ACC112 (cell line): Measurements from ENCODE around the gene MBD1.
"Not testable (repeated sequence)": the region's sequence is repeated elsewhere in the genome, so short reads cannot be mapped to it uniquely, and the experiment has no call there.

Source experiments
- H2AFZ ChIP-seq: fragments of 200-600 bp; sonication (generic); one replicate; pipeline ENCODE4 v1.6.0; 2017; ENCODE audit warnings: antibody characterized with exemption, low read length; ENCODE audit not compliant: unreplicated experiment
- H3K27ac ChIP-seq: fragments of 200-600 bp; sonication (generic); 2 replicates; pipeline ENCODE4 v1.5.1; 2014; ENCODE audit warnings: low read depth, mild to moderate bottlenecking, antibody characterized with exemption, low read length, moderate library complexity
- H3K27me3 ChIP-seq: fragments of 200-600 bp; sonication (generic); 2 replicates; pipeline ENCODE4 v1.6.1; 2014; ENCODE audit warnings: mild to moderate bottlenecking, antibody characterized with exemption, low read length, moderate library complexity, mixed read lengths; ENCODE audit not compliant: insufficient read depth
- H3K36me3 ChIP-seq: fragments of 200-600 bp; sonication (generic); 2 replicates; pipeline ENCODE4 v1.6.1; 2016; ENCODE audit warnings: mild to moderate bottlenecking, antibody characterized with exemption, low read length, moderate library complexity, mixed read lengths; ENCODE audit not compliant: insufficient read depth
- H3K4me1 ChIP-seq: fragments of 200-600 bp; sonication (generic); one replicate; pipeline ENCODE4 v1.6.1; 2016; ENCODE audit warnings: low read length, mixed read lengths; ENCODE audit not compliant: insufficient read depth, unreplicated experiment, control insufficient read depth
- H3K4me3 ChIP-seq: fragments of 200-600 bp; sonication (generic); 2 replicates; pipeline ENCODE4 v1.5.1; 2014; ENCODE audit warnings: mild to moderate bottlenecking, low read depth, low read length
- H3K79me2 ChIP-seq: fragments of 200-600 bp; sonication (generic); one replicate; pipeline ENCODE4 v1.6.0; 2016; ENCODE audit warnings: low read length; ENCODE audit not compliant: control insufficient read depth, unreplicated experiment, insufficient read depth

Gene MBD1

GRCh38 chr18:50272568-50272967, 8.8 kb downstream of the MBD1 start:
- Histone ChIP-seq H3K4me1 (no peaks in the 10 kb centered on the region), H3K27ac (no peak overlapping the region), H3K27me3 (no peaks in the 10 kb centered on the region), H3K4me3 (no peak overlapping the region), H3K79me2 (no peaks in the 10 kb centered on the region), H3K36me3 (peaks cover 14% of the 10 kb centered on the region; the same call in 1 of the 2 replicates), H2AFZ (no peak overlapping the region)

- Histone ChIP-seq H3K27ac (peak overlapping the region; percentile 61), H3K79me2 (no peaks in the 10 kb centered on the region), H3K4me1 (peaks cover 4% of the 10 kb centered on the region), H3K36me3 (no peaks in the 10 kb centered on the region), H3K27me3 (no peaks in the 10 kb centered on the region), H3K4me3 (peak overlapping the region; percentile 74), H2AFZ (peak overlapping the region; percentile 54)
Observed at GRCh38 chr18:50268022-50268747, 13.1 kb downstream of the MBD1 start.

- H3K4me3 ChIP-seq = peak within 1 kb of the TSS; percentile 89
- peak within 1 kb of the TSS; percentile 76 for H2AFZ ChIP-seq
- no peaks in the 10 kb centered on the region for H3K79me2 ChIP-seq
- peaks cover 7% of the 10 kb centered on the region for H3K27me3 ChIP-seq
- peaks cover 4% of the 10 kb centered on the region for H3K4me1 ChIP-seq
- H3K36me3 ChIP-seq = no peaks in the 10 kb centered on the region
- no peak within 1 kb of the TSS for H3K27ac ChIP-seq
Observed at GRCh38 chr18:50266248-50266704, 15.0 kb downstream of the MBD1 start, which contains the start of gene CFAP53. TSS of gene CFAP53 (minus strand) at chr18:50266495. CDS start at chr18:50266404, 91 bp downstream.

GRCh38 chr18:50262977-50263376, 18.3 kb downstream of the MBD1 start:
- Histone ChIP-seq H3K4me3 (no peak overlapping the region), H2AFZ (no peak overlapping the region), H3K4me1 (peaks cover 4% of the 10 kb centered on the region), H3K27me3 (peaks cover 7% of the 10 kb centered on the region), H3K79me2 (no peaks in the 10 kb centered on the region), H3K27ac (no peak overlapping the region), H3K36me3 (no peaks in the 10 kb centered on the region)

GRCh38 chr18:50250935-50251334, 30.4 kb downstream of the MBD1 start:
- Histone ChIP-seq H2AFZ (no peak overlapping the region), H3K27ac (no peak overlapping the region)

GRCh38 chr18:50249576-50249975, 31.7 kb downstream of the MBD1 start:
- Histone ChIP-seq H2AFZ (no peak overlapping the region), H3K4me3 (no peak overlapping the region), H3K27me3 (no peaks in the 10 kb centered on the region; the same call in 1 of the 2 replicates), H3K27ac (no peak overlapping the region), H3K4me1 (no peaks in the 10 kb centered on the region), H3K36me3 (no peaks in the 10 kb centered on the region), H3K79me2 (no peaks in the 10 kb centered on the region)

More at GRCh38 chr18:50250935-50251334, 30.4 kb downstream of the MBD1 start:
- Histone ChIP-seq H3K4me3 (no peak overlapping the region), H3K27me3 (no peaks in the 10 kb centered on the region; the same call in 1 of the 2 replicates), H3K79me2 (no peaks in the 10 kb centered on the region), H3K36me3 (no peaks in the 10 kb centered on the region), H3K4me1 (no peaks in the 10 kb centered on the region)

- Histone ChIP-seq H3K36me3 (no peaks in the 10 kb centered on the region), H3K4me3 (no peak overlapping the region), H3K27ac (no peak overlapping the region), H3K4me1 (no peaks in the 10 kb centered on the region), H3K79me2 (no peaks in the 10 kb centered on the region), H2AFZ (no peak overlapping the region), H3K27me3 (no peaks in the 10 kb centered on the region; the same call in 1 of the 2 replicates)
Observed at GRCh38 chr18:50247561-50247960, 33.8 kb downstream of the MBD1 start.

GRCh38 chr18:50241768-50242167, 39.6 kb downstream of the MBD1 start:
- not testable (repeated sequence) for H3K4me1 ChIP-seq, H3K27me3 ChIP-seq, H2AFZ ChIP-seq, H3K27ac ChIP-seq, H3K79me2 ChIP-seq, H3K4me3 ChIP-seq, H3K36me3 ChIP-seq

- peaks cover 7% of the 10 kb centered on the region; the same call in 1 of the 2 replicates for H3K27me3 ChIP-seq
- H3K4me1 ChIP-seq = no peaks in the 10 kb centered on the region
- no peak overlapping the region for H3K4me3 ChIP-seq
- no peaks in the 10 kb centered on the region for H3K79me2 ChIP-seq
- H2AFZ ChIP-seq = no peak overlapping the region
- no peaks in the 10 kb centered on the region for H3K36me3 ChIP-seq
- H3K27ac ChIP-seq = no peak overlapping the region
Observed at GRCh38 chr18:50240080-50240563, 41.2 kb downstream of the MBD1 start.

GRCh38 chr18:50232419-50232818, 48.9 kb downstream of the MBD1 start:
- H3K4me3 ChIP-seq = no peak overlapping the region
- no peaks in the 10 kb centered on the region for H3K79me2 ChIP-seq
- H3K36me3 ChIP-seq = no peaks in the 10 kb centered on the region
- no peak overlapping the region for H3K27ac ChIP-seq
- H3K4me1 ChIP-seq = no peaks in the 10 kb centered on the region
- peaks cover 39% of the 10 kb centered on the region for H3K27me3 ChIP-seq
- no peak overlapping the region for H2AFZ ChIP-seq

GRCh38 chr18:50231621-50232020, 49.7 kb downstream of the MBD1 start:
- no peak overlapping the region for H2AFZ ChIP-seq
- H3K4me1 ChIP-seq = no peaks in the 10 kb centered on the region
- no peaks in the 10 kb centered on the region for H3K36me3 ChIP-seq
- H3K27me3 ChIP-seq = peaks cover 43% of the 10 kb centered on the region
- H3K79me2 ChIP-seq = no peaks in the 10 kb centered on the region
- no peak overlapping the region for H3K4me3 ChIP-seq
- H3K27ac ChIP-seq = no peak overlapping the region
